ENCODE measurements around the gene EID1. TPM values are rescaled to one million over a fixed set of nuclear protein-coding genes. Genes with fewer than 3 reads are reported as not detected.
A peak's percentile ranks its signal among the peaks of the same experiment; 100 is the strongest.
"Not testable (repeated sequence)": the region's sequence is repeated elsewhere in the genome, so short reads cannot be mapped to it uniquely, and the experiment has no call there.

Gene EID1
- 212 and 295 TPM in 2 replicates for total RNA-seq (2012; rRNA removed)

- Histone ChIP-seq H3K4me1 (ENCODE audit: control insufficient read depth, insufficient read depth, low read length) (peaks cover 13% of the 10 kb centered on the region), H3K4me2 (ENCODE audit: low read length) (peak within 1 kb of the TSS; percentile 81), H3K9me3 (replicated peaks; ENCODE audit: low read length) (no peaks in the 10 kb centered on the region), H3K27me3 (ENCODE audit: control insufficient read depth, insufficient read depth, low read length) (no peaks in the 10 kb centered on the region), H3K36me3 (ENCODE audit: insufficient read depth, low read length) (peaks cover 5% of the 10 kb centered on the region), H3K9ac (ENCODE audit: low read depth, low read length) (peak within 1 kb of the TSS; percentile 84), H3K4me3 (ENCODE audit: low read length) (peak within 1 kb of the TSS; percentile 84)
Observed at GRCh38 chr15:48877630-48878595, at the start of gene EID1. Gene EID1, plus strand, starts transcription at chr15:48878134. Its CDS starts 43 bp downstream, at chr15:48878177.

GRCh38 chr15:48828471-48828870, 49.5 kb upstream of the EID1 start:
- H3K27me3 ChIP-seq (ENCODE audit: control insufficient read depth, insufficient read depth, low read length): no peaks in the 10 kb centered on the region
- H3K9ac ChIP-seq (ENCODE audit: low read depth, low read length): no peak overlapping the region
- H3K4me1 ChIP-seq (ENCODE audit: control insufficient read depth, insufficient read depth, low read length): no peaks in the 10 kb centered on the region
- no peaks in the 10 kb centered on the region for H3K9me3 ChIP-seq (replicated peaks; ENCODE audit: low read length)
- H3K4me3 ChIP-seq (ENCODE audit: low read length): no peak overlapping the region
- H3K4me2 ChIP-seq (ENCODE audit: low read length): no peak overlapping the region
- H3K36me3 ChIP-seq (ENCODE audit: insufficient read depth, low read length): no peaks in the 10 kb centered on the region

- H3K36me3 ChIP-seq (ENCODE audit: insufficient read depth, low read length): no peaks in the 10 kb centered on the region
- H3K27me3 ChIP-seq (ENCODE audit: control insufficient read depth, insufficient read depth, low read length): no peaks in the 10 kb centered on the region
- no peak overlapping the region for H3K4me3 ChIP-seq (ENCODE audit: low read length)
- H3K4me2 ChIP-seq (ENCODE audit: low read length): no peak overlapping the region
- H3K4me1 ChIP-seq (ENCODE audit: control insufficient read depth, insufficient read depth, low read length): no peaks in the 10 kb centered on the region
- no peaks in the 10 kb centered on the region for H3K9me3 ChIP-seq (replicated peaks; ENCODE audit: low read length)
- no peak overlapping the region for H3K9ac ChIP-seq (ENCODE audit: low read depth, low read length)
Observed at GRCh38 chr15:48828906-48829305, 49.0 kb upstream of the EID1 start.

GRCh38 chr15:48832648-48833047, 45.3 kb upstream of the EID1 start:
- Histone ChIP-seq H3K4me2 (ENCODE audit: low read length) (no peak overlapping the region), H3K36me3 (ENCODE audit: insufficient read depth, low read length) (no peaks in the 10 kb centered on the region), H3K4me3 (ENCODE audit: low read length) (no peak overlapping the region), H3K4me1 (ENCODE audit: control insufficient read depth, insufficient read depth, low read length) (no peaks in the 10 kb centered on the region), H3K27me3 (ENCODE audit: control insufficient read depth, insufficient read depth, low read length) (no peaks in the 10 kb centered on the region), H3K9me3 (replicated peaks; ENCODE audit: low read length) (no peaks in the 10 kb centered on the region), H3K9ac (ENCODE audit: low read depth, low read length) (no peak overlapping the region)

GRCh38 chr15:48833526-48834239, 44.3 kb upstream of the EID1 start:
- no peak overlapping the region for H3K9ac ChIP-seq (ENCODE audit: low read depth, low read length)
- no peaks in the 10 kb centered on the region for H3K27me3 ChIP-seq (ENCODE audit: control insufficient read depth, insufficient read depth, low read length)
- H3K9me3 ChIP-seq (replicated peaks; ENCODE audit: low read length): no peaks in the 10 kb centered on the region
- no peaks in the 10 kb centered on the region for H3K4me1 ChIP-seq (ENCODE audit: control insufficient read depth, insufficient read depth, low read length)
- no peak overlapping the region for H3K4me2 ChIP-seq (ENCODE audit: low read length)
- H3K36me3 ChIP-seq (ENCODE audit: insufficient read depth, low read length): no peaks in the 10 kb centered on the region
- H3K4me3 ChIP-seq (ENCODE audit: low read length): no peak overlapping the region

GRCh38 chr15:48834756-48835155, 43.2 kb upstream of the EID1 start:
- no peak overlapping the region for H3K4me2 ChIP-seq (ENCODE audit: low read length)
- no peaks in the 10 kb centered on the region for H3K36me3 ChIP-seq (ENCODE audit: insufficient read depth, low read length)
- H3K4me3 ChIP-seq (ENCODE audit: low read length): no peak overlapping the region
- no peaks in the 10 kb centered on the region for H3K4me1 ChIP-seq (ENCODE audit: control insufficient read depth, insufficient read depth, low read length)
- no peak overlapping the region for H3K9ac ChIP-seq (ENCODE audit: low read depth, low read length)
- H3K27me3 ChIP-seq (ENCODE audit: control insufficient read depth, insufficient read depth, low read length): no peaks in the 10 kb centered on the region
- no peaks in the 10 kb centered on the region for H3K9me3 ChIP-seq (replicated peaks; ENCODE audit: low read length)

- Histone ChIP-seq H3K4me2 (ENCODE audit: low read length) (no peak overlapping the region), H3K9ac (ENCODE audit: low read depth, low read length) (no peak overlapping the region), H3K9me3 (replicated peaks; ENCODE audit: low read length) (no peaks in the 10 kb centered on the region), H3K4me1 (ENCODE audit: control insufficient read depth, insufficient read depth, low read length) (no peaks in the 10 kb centered on the region), H3K4me3 (ENCODE audit: low read length) (no peak overlapping the region), H3K27me3 (ENCODE audit: control insufficient read depth, insufficient read depth, low read length) (no peaks in the 10 kb centered on the region), H3K36me3 (ENCODE audit: insufficient read depth, low read length) (no peaks in the 10 kb centered on the region)
Observed at GRCh38 chr15:48842501-48842900, 35.4 kb upstream of the EID1 start.

GRCh38 chr15:48845123-48845522, 32.8 kb upstream of the EID1 start:
- H3K36me3 ChIP-seq (ENCODE audit: insufficient read depth, low read length): no peaks in the 10 kb centered on the region
- no peak overlapping the region for H3K9ac ChIP-seq (ENCODE audit: low read depth, low read length)
- H3K27me3 ChIP-seq (ENCODE audit: control insufficient read depth, insufficient read depth, low read length): no peaks in the 10 kb centered on the region
- H3K9me3 ChIP-seq (replicated peaks; ENCODE audit: low read length): no peaks in the 10 kb centered on the region
- no peak overlapping the region for H3K4me2 ChIP-seq (ENCODE audit: low read length)
- H3K4me3 ChIP-seq (ENCODE audit: low read length): no peak overlapping the region
- H3K4me1 ChIP-seq (ENCODE audit: control insufficient read depth, insufficient read depth, low read length): no peaks in the 10 kb centered on the region

GRCh38 chr15:48850648-48851047, 27.3 kb upstream of the EID1 start:
- H3K4me2 ChIP-seq (ENCODE audit: low read length): no peak overlapping the region
- H3K9me3 ChIP-seq (replicated peaks; ENCODE audit: low read length): no peaks in the 10 kb centered on the region
- no peaks in the 10 kb centered on the region for H3K27me3 ChIP-seq (ENCODE audit: control insufficient read depth, insufficient read depth, low read length)
- peaks cover 4% of the 10 kb centered on the region for H3K4me1 ChIP-seq (ENCODE audit: control insufficient read depth, insufficient read depth, low read length)
- no peak overlapping the region for H3K4me3 ChIP-seq (ENCODE audit: low read length)
- no peak overlapping the region for H3K9ac ChIP-seq (ENCODE audit: low read depth, low read length)
- H3K36me3 ChIP-seq (ENCODE audit: insufficient read depth, low read length): no peaks in the 10 kb centered on the region

- H3K4me1 ChIP-seq (ENCODE audit: control insufficient read depth, insufficient read depth, low read length): peaks cover 14% of the 10 kb centered on the region
- no peaks in the 10 kb centered on the region for H3K27me3 ChIP-seq (ENCODE audit: control insufficient read depth, insufficient read depth, low read length)
- H3K9ac ChIP-seq (ENCODE audit: low read depth, low read length): no peak overlapping the region
- H3K9me3 ChIP-seq (replicated peaks; ENCODE audit: low read length): no peaks in the 10 kb centered on the region
- no peaks in the 10 kb centered on the region for H3K36me3 ChIP-seq (ENCODE audit: insufficient read depth, low read length)
- H3K4me3 ChIP-seq (ENCODE audit: low read length): no peak overlapping the region
- H3K4me2 ChIP-seq (ENCODE audit: low read length): no peak overlapping the region
Observed at GRCh38 chr15:48851956-48852355, 26.0 kb upstream of the EID1 start.

- not testable (repeated sequence) for H3K4me2 ChIP-seq (ENCODE audit: low read length); H3K9me3 ChIP-seq (replicated peaks; ENCODE audit: low read length); H3K4me3 ChIP-seq (ENCODE audit: low read length); H3K27me3 ChIP-seq (ENCODE audit: control insufficient read depth, insufficient read depth, low read length); H3K36me3 ChIP-seq (ENCODE audit: insufficient read depth, low read length); H3K9ac ChIP-seq (ENCODE audit: low read depth, low read length)
- peaks cover 31% of the 10 kb centered on the region for H3K4me1 ChIP-seq (ENCODE audit: control insufficient read depth, insufficient read depth, low read length)
Observed at GRCh38 chr15:48854434-48854833, 23.5 kb upstream of the EID1 start.

Measured in skeletal muscle satellite cell (primary cell).